Left cardiac atrium (tissue), 4 donors: ENCODE data around the gene DOK7. TPM values are rescaled to one million over a fixed set of nuclear protein-coding genes. Genes with fewer than 3 reads are reported as not detected.

ENCODE experiments used
- ATAC-seq, 2 donors: fragments of 200-7000 bp; cut with Tn5 transposase; one replicate each; pipeline ENCODE4 v1.9.1; 2020; ENCODE audit warnings: mild to moderate bottlenecking in 2 of 2, moderate library complexity in 2 of 2
- DNase-seq: peaks from one replicate; pipeline ENCODE4 v3.0.0-alpha.2; 2020
- intact Hi-C, 2 donors: fragments of 100-400 bp; cut with DNase I; formaldehyde crosslinking; loops; one replicate each; pipeline versions ENCODE4 v1.14.1 to v1.15.1; 2022 to 2023
- total RNA-seq, 2 donors: library from RNA; stranded (reverse); fragmentation: NEBNext Ultra II Directional; extraction: Animal tissue kit (Norgen Biotek cat#: 25700); gene quantifications; one replicate each; pipeline ENCODE4 v1.2.1, GENCODE V29; 2021
- donor health status: DM: no; HTN: yes; CAD: no.
- donor health status: DM: no; HTN: yes; CAD: no; lungs with severe emphysema.
- donor health status: DM: yes; HTN: yes; CAD: no.
- donor health status: Dilated cardiomyopathy.

Gene DOK7
- total RNA-seq, 2 donors from 2014 or later = 21.5 to 38.2 TPM

DNA sequence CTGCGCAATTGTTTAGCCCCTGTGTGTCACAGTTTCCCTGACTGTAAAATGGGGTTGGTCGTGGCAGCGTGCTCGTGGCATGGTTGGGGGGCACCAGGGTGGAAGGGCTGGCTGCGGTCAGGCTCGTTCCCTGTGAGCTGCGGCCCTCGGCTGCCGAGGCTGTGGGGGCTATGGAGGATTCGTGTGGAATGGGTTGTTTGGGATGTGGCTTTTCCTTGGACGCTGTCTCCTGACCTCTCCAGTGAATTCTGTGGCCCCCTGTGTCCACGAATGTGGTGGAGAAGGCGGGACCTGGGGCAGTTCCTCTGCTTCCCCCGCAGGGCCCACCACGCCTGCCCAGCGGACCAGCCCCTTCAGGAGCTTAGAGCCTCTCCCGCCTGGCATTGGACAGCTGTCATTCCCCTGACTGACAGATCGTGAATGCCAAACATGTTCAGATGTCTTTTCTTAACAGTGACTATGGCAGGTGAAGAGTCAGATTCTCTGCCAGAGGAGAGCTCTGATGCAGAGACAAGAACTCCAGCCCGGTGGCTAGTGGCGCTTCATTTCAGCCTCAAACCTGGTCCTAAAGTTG is 38.5 kb upstream of the DOK7 start:
- DNase-seq = no peak
- ATAC-seq = no peak
- intact Hi-C loops = no loop called here

DNA sequence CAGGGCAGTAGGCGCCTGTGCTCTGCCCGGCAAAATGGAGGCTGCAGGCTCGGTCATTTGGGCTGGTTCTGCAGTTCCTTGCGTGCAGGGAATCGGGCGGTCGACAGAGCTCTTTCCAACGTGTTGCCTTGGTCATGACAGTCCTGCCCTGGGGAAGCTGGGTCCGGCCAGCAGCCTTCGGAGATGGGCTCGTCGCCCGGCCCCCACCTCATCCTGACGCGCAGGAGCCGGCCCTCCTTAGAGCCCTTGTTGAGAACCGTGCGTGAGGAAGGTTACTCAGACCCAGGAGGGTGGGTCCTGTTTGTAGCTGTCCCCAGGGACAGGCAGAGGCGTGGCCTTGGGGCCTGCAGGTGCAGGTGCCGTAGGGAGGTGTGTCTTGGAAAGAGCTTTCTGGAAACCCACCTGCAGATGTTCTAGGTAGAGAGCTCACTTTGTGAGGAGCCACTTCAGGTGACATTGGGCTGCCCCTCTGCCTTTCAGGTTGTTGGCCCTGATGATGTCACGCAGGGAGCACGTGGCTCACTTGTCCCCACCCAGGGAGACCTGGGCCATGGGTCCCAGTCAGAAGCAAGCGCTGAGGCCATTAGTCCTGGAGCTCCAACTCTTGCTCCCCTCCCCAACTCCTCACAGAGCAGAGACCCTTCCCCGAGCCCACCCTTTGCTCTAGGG is 36.5 kb upstream of the DOK7 start:
- DNase-seq (no peak), ATAC-seq (no peak)
- intact Hi-C loops = no loop called here

DNA sequence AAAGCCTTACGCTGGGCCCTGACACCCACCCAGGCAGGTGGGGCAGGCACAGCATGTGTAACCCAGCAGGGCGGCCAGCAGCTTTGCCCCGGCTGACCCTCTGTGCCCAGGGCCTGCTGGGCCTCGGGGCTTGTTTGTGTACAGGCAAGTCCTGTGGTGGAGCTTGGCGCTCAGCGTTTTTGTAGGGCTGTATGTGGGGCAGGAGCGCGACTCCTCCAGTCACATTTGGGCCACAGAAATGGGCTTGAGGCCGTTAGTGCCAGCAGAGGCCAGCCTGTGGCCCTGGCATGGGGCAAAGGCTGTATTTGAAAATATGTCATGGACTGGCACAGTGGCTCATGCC is 36.0 kb upstream of the DOK7 start:
- no peak for DNase-seq
- intact Hi-C loops = no loop called here

DNA sequence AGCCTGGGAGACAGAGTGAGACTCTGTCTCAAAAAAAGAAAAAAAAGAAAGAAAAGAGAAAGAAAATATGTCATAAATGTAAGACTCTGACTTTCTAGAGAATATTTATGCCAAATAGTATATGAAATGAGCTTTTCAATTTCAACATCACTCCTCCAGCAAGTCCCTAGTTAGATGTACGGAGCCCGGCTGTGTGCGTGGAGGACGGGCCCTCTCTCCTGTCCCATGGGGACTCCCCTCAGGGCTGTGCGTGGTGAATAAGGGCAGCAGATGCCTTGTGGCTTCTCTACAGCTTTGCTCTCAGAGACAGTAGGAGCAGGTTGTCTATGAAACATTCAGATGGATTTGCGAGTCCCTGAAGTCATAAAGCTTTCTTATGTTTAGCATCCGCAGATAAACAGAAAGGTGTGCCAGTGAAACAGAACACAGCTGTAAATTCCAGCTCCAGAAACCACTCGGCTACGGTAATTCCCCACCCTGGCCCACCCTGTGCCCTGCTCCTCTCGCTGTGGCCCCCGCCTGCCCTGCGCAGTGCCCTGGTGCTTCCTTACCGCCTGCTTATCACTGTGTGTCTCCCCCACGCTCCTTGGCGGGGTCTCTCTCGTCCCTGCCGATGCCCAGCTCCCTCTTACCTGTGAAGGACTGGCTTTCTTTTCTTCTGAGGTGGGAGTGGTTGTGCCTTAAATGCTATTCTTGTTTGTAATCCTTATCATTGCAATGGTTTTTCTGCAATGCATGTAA is 35.2 kb upstream of the DOK7 start:
- ATAC-seq = no peak
- DNase-seq = no peak
- intact Hi-C loops = no loop called here

More for the DNA sequence above, 36.0 kb upstream of the DOK7 start:
- no peak for ATAC-seq

DNA sequence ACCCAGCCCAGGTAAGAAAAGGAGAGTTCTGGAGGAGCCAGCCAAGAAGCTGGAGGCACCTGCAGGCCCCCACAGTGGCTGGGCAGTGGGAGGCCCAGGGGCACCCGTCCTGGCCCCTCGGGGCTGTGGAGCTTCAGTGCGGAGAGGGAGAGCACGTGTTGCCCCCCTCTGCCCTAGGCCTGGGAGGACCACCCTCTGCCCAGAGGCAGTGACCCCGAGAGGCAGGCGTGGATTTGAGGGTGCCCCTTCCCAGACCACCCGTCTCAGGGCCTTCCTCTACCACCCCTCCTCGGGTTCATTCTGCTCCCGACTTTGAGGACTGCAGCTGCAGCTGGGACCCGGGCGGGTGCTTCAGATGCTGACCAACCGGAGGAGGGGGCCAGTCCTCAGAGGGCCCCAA is 33.5 kb upstream of the DOK7 start:
- no peak for ATAC-seq
- DNase-seq = no peak
- intact Hi-C loops = no loop called here

DNA sequence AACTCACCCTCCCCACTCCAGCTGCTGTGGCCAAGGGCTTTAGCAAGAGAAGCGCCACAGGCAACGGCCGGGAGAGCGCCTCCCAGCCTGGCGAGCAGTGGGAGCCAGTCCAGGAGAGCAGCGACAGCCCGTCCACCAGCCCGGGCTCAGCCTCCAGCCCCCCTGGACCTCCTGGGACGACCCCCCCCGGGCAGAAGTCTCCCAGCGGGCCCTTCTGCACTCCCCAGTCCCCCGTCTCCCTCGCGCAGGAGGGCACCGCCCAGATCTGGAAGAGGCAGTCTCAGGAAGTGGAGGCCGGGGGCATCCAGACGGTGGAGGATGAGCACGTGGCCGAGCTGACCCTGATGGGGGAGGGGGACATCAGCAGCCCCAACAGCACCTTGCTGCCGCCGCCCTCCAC is 32.6 kb upstream of the DOK7 start:
- intact Hi-C loops = no loop called here
- DNase-seq = no peak
- no peak for ATAC-seq

DNA sequence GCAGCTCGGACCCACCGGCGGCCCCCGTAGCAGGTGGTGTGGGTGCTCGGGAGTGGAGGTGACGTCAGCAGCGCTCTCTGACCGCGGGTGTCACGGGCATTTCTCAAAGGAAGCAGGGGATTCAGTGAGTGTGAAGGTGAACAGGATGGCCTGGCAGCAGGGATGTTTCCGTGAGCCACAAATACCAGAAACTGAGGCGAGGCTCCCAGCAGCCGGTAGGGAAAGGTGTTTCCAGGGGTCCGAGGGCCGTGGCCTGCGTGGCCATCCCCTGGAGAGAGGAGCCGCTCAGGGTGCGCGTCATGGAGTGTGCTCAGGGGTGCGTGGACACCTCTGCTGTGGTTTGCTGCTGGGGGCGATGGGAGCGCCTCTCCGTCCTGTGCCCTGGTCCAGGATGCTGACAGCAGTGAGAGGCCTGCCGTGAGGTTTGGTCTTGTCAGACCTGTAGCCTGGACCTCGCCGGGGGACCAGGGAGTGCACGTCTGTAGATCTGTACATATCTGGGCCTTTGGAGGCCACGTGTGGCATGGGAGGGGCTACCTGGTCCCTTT is 31.6 kb upstream of the DOK7 start:
- DNase-seq = no peak
- intact Hi-C loops = no loop called here

DNA sequence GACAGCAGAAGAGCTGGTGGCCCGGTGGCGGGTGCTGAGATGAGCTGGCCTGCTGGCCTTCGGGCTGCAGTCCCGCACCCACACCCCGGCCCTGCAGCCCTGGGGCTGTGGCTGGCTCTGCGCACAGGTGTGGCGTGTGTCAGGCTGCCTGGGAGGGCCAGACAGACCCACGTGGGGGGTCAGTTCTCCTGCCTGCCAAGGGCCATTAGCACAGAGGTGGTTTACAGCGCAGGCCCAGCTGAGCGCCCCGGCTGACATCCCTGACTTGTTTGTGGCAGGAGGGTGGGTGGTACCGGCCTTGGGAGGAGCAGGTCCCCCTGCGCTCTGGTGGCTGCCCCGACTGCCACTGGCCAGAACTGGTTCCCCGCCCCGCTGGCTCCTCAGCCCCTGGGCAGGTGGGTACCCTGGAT is 30.7 kb upstream of the DOK7 start:
- intact Hi-C loops = no loop called here
- no peak for ATAC-seq

More for the DNA sequence above, 31.6 kb upstream of the DOK7 start:
- ATAC-seq = no peak

DNA sequence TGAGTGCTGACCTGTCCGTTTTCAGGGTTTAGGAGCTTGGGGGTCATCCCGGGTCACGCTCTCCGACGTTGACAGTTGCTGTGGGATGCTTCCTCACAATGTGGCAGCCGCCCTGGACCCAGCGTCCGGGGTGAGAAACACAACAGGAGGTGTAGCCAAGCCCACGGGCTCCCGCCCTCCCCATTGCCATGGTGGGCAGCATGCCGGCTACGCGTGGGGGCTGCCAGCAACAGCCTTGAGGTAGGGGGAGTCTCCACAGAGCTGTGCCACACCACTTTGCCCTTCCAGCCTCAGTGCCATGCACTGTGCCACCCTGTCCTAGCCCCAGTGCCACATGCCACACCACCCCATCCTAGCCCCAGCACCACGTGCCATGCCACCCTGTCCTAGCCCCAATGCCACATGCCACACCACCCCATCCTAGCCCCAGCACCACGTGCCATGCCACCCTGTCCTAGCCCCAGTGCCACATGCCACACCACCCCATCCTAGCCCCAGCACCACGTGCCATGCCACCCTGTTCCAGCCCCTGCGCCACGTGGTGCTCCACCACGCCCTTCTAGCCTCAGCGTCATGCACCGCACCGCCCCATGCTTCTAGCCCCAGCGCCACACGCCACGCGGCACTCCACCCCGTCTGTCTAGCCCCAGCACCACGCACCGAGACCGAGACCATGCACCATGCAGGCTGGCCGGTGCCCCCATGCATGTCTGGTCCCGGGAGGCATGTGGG is 29.8 kb upstream of the DOK7 start:
- intact Hi-C loops = no loop called here
- DNase-seq = no peak
- ATAC-seq = no peak

More for the DNA sequence above, 30.7 kb upstream of the DOK7 start:
- DNase-seq = no peak

DNA sequence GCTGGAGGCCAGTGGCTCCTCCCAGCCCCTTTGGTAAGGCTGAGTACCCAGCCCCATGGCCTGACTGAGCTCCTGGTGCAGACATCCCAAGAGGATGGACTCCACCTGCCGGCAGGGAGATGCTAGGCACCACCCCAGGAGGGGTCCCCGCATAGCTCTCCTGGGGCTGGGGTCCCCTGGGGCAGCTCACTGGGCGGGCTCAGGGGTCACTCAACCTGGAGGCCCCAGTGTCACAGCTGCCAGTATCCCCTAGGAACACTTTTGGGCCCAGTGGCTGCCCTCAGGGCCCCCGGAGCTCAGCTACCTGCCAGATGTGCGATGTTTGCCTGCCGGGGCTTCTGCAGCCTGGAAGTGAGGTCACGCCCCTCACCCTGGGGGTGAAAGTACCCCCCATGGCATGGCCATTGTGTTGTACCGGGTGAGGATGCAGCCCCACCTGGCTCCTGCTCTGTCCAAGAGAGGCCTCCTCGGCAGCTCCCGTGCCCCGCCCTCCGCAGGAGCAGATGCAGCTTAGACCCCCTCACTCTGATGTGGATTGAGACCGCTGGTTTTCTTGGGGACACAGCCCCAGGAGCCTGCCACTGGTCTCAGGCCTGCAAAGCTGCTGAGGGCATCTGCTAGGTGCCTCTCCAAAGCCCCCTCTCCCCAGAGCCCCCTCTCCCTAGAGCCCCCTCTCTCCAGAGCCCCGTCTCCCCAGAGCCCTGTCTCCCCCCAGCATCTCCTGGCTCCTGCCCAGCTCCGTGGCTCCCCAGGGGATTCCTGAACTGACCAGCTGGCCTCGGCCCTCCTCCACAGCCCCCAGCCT is 28.0 kb upstream of the DOK7 start:
- no peak for DNase-seq
- ATAC-seq = no peak

DNA sequence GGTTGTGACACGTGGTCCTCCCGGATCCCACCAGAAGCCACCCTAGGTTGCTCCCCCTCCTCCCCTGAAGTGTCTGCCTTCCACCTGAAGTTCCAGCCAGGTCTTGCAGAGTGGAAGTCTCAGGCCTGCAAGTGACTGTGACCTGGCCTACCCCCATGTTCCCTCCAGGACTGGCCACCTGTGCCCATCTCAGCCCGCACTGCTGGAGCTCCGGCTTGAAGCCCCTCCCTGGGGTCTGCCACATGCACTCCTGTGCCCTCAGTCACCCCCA is 27.5 kb upstream of the DOK7 start:
- no peak for ATAC-seq
- intact Hi-C loops = no loop called here
- DNase-seq = no peak

More for the DNA sequence above, 28.0 kb upstream of the DOK7 start:
- intact Hi-C loops = no loop called here

DNA sequence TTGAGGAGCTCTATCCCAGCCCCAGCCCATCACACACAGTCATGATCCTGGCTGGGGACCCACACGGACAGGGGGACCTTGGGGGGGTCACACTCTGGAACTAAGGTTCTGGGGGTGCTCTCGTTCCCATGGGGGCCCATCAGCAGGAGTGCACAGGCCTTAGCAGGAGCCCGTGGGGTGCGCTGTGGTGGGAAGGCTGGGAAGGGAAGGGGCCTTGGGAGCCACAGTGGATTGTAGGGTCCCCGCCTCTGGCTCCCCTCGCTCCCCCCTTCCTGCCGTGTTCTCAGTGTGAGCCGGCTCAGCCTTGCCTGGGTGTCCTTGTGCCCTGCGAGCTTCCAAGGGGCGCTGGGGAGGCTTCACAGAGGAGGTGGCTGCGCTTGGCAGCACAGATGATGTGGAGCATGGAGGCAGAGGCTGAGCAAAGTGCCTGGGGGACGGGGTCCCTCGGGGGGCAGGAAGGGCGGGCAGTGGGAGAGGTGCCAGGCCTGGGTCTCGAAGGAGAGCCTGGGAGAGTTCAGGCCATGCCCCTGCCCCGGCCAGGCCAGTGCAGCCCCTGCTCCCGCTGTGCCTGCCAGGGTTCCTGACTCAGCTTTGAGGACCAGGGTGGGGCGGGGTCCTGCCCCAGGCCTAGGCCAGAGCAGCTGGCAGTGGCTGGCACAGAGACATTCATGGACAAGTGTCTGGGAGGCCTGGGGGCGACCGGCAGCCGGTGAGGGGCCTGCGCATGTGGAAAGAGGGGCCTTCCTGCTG is 26.9 kb upstream of the DOK7 start:
- ATAC-seq (no peak), DNase-seq (no peak)
- intact Hi-C loops = no loop called here

DNA sequence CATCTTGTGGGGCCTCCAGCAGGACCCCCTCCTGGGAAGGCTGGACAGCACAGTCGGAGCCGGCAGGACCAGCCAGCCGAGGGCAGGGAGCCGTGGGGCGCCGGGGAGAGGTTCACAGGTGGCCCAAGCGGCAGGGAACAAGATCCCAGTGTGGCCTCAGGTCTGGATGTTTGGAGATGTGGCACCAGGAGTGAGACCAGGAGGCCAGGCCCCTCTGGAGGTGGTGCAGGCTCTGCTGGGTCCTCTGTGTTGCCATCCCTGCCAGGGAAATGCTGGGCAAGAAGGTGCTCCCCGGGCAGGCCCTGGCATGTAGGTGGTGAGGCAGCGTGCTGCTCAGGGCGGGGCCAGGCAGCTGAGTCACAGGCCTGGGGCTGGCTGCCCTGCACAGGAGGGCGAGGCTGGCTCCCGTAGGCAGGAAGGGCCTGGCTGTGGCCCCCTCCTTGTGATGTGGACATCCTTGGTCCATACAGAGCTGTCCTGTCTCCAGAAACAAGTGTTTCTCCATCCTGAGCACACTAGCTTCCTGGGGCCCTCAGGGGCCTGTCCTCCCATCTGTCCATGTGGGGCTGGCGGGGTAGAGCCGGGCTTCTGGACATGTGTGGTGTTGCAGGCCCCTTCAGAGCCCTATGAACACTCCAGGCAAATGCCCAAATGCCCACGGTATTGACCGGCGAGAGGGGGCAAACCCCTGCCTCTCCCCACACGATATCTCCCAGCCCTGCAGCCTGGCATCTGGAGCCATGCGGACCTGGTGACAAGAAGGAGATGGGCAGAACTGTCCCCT is 26.1 kb upstream of the DOK7 start:
- DNase-seq = no peak
- peak; percentile 36 to 89 for ATAC-seq

DNA sequence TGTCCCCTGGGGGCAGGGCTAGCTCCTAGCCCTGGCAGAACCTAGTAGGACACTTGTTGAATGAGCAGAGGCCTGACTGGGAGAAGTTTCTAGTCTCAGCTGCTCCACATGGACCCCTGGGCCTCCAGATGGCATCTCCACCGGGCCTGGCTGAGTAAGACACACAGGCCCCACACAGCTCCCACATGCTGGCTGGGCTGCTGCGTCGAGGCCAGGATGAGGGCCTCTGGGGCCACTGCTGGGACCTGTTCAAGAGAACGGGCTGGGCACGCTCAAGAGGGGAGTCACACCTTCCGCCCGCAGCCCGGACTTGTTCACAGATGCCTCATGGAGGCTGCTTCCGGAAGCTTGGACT is 25.5 kb upstream of the DOK7 start:
- intact Hi-C loops = no loop called here
- DNase-seq = no peak

More for the DNA sequence above, 26.1 kb upstream of the DOK7 start:
- intact Hi-C loops = no loop called here

DNA sequence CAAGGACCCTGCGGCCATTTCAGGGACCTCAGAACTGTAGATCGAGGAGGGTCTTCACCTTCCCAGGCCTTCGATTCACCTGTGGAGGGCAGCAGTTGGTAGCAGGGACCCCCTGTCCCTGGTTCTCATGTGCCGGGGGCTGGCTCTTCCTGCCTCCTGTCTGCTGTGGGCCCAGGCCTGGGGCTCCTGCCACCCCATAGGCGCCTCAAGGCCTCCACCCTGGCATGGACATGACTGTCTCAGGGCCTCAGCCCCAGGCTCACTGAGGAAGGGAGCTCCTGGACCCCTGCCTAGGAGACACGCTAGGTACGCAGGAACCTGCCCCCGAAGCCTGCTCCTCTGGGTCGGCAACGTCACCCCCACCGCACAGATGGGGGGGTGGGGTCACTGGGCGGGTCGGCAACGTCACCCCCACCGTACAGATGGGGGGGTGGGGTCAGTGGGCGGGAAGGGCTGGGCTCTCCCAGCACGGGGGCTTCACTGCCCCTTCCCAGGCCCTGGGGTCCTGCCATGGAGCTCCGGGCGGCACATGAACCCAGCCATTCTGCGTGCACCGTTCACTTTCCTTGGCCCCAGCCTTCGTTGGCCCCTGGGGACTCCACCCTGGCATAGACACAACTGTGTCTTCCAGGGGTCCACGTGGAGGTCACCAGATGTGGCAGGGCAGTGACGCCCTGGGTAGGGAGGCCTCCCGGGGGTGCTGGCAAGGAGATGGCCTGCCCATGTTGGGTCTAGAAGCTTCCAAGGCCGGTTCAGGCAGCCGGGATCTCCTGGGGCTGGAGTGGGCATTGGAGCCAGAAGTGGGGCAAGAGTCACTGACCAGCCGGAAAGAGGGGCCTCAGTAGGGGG is 24.9 kb upstream of the DOK7 start:
- ATAC-seq (peak in 1 of 2 donors; percentile 32), DNase-seq (no peak)
- intact Hi-C loops = no loop called here

More for the DNA sequence above, 25.5 kb upstream of the DOK7 start:
- ATAC-seq = no peak

DNA sequence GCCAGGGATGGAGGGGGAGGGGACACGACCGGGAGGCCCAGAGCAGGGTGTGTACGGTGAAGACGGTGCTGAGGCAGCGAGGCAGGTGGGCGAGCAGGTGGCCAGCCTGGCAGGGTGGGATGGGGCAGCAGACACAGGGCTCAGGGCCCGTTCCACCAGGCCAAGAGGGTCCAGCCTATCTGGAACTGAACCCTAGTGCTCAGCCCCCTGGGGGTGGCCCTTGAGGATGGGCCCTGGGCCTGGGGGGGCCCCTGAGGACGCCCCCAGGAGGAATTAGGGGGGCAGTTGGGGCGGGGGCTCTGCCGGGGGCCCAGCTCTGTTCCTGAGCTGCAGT is 24.3 kb upstream of the DOK7 start:
- ATAC-seq (no peak), DNase-seq (no peak)
- intact Hi-C loops = no loop called here

DNA sequence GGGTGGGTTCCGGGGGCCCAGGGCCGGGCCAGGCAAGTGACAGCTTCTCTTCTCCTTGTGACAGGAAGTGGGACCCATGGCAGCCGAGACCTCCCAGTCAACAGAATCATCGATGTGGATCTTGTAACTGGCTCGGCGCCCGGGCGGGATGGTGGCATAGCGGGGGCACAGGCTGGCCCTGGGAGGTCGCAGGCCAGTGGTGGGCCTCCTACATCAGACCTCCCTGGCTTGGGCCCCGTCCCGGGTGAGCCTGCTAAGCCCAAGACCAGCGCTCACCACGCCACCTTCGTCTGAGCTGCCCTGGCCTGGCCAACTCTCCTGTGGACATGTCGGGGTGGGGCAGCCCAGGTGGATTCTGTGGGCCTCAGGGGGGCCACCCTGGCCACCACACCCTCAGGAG is 23.7 kb upstream of the DOK7 start:
- DNase-seq = peak; percentile 17
- intact Hi-C loops = no loop called here
- no peak for ATAC-seq
